Neutrophil (primary cell): ENCODE data around the gene SH3YL1.

Source experiments
- H3K27ac ChIP-seq: fragments of 200-600 bp; sonication (generic); 2 replicates; pipeline ENCODE4 v1.5.1; 2016; ENCODE audit warnings: mild to moderate bottlenecking, moderate library complexity
- H3K27me3 ChIP-seq: fragments of 200-600 bp; sonication (generic); 2 replicates; pipeline ENCODE4 v1.6.0; 2016; ENCODE audit warnings: mild to moderate bottlenecking
- H3K36me3 ChIP-seq: fragments of 200-600 bp; sonication (generic); 2 replicates; pipeline ENCODE4 v1.5.1; 2017
- H3K4me1 ChIP-seq, 2 experiments: fragments of 200-600 bp in 1 of 2; sonication (generic) in 1 of 2; 1 replicate in 1 of 2; 2 replicates in 1 of 2; pipeline versions ENCODE4 v1.5.1 to v1.6.1; 2013 to 2016; ENCODE audit warnings: low read depth in 1 of 2, low read length in 1 of 2, mild to moderate bottlenecking in 1 of 2, moderate library complexity in 1 of 2; ENCODE audit not compliant: control insufficient read depth in 1 of 2, insufficient read depth in 1 of 2
- H3K4me3 ChIP-seq, 2 experiments: fragments of 200-600 bp in 1 of 2; sonication (generic) in 1 of 2; 1 replicate in 1 of 2; 2 replicates in 1 of 2; pipeline ENCODE4 v1.5.1; 2013 to 2016; ENCODE audit warnings: low read depth in 1 of 2, low read length in 1 of 2, mild to moderate bottlenecking in 1 of 2, moderate library complexity in 1 of 2
- H3K9me3 ChIP-seq: fragments of 200-600 bp; sonication (generic); 2 replicates; pipeline ENCODE4 v1.5.1; 2016
- TF ChIP-seq, protein P1 (sequence below): fragments of 200-600 bp; sonication (generic); IDR thresholded peaks from 2 replicates; pipeline ENCODE4 v1.5.1; 2016; ENCODE audit warnings: antibody characterized with exemption

The SH3YL1 gene

DNA sequence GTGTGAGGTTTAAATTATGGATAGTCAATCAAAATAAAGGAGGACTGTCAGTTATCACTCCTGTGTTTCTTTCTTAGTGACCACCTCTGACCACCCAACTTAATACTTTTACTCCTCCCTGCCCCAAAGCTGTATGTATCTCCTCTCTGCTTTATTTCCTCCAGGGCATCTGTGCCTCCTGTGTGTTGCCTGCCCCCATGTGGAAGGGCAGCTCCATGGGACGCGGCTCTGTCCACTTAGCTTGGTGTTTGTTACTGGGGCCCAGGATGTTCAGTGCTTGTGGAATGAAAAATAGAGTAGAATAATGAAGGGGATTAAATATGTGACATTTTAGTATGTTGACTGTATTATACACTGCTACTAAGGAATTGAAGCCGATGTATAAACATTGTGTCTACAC is 10.7 kb upstream of the SH3YL1 start:
- TF ChIP-seq, protein P1, sequence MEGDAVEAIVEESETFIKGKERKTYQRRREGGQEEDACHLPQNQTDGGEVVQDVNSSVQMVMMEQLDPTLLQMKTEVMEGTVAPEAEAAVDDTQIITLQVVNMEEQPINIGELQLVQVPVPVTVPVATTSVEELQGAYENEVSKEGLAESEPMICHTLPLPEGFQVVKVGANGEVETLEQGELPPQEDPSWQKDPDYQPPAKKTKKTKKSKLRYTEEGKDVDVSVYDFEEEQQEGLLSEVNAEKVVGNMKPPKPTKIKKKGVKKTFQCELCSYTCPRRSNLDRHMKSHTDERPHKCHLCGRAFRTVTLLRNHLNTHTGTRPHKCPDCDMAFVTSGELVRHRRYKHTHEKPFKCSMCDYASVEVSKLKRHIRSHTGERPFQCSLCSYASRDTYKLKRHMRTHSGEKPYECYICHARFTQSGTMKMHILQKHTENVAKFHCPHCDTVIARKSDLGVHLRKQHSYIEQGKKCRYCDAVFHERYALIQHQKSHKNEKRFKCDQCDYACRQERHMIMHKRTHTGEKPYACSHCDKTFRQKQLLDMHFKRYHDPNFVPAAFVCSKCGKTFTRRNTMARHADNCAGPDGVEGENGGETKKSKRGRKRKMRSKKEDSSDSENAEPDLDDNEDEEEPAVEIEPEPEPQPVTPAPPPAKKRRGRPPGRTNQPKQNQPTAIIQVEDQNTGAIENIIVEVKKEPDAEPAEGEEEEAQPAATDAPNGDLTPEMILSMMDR = no peak
- H3K4me3 ChIP-seq = no peak overlapping the region
- no peak overlapping the region for H3K27ac ChIP-seq
- peaks cover 0 to 6% of the 10 kb centered on the region in 2 experiments for H3K4me1 ChIP-seq
- H3K27me3 ChIP-seq = no peaks in the 10 kb centered on the region
- no peaks in the 10 kb centered on the region for H3K9me3 ChIP-seq
- H3K36me3 ChIP-seq = peaks cover 25% of the 10 kb centered on the region

DNA sequence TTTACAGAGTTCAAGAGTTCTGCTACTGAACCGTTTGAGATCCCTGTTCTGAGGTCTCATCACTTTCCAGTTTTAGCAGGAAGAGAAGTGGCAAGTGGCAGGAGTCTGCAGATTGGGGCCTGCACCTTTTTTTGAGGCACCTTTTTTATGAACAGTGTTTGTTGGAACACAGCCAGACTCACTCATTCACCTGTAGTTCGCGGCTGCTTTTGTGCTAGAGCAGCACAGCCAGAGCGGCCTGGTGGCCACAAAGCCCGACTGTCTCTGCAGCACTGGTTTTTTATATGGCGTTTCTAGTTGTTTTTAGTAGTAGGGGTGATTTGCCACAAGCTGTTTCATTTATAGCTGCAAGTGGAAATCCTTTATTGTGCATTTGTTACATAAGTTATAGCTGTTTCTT is 9.5 kb upstream of the SH3YL1 start:
- Histone ChIP-seq H3K4me3 (no peak overlapping the region), H3K27ac (no peak overlapping the region), H3K36me3 (peaks cover 15% of the 10 kb centered on the region), H3K9me3 (no peaks in the 10 kb centered on the region), H3K27me3 (no peaks in the 10 kb centered on the region), H3K4me1 (peaks cover 0 to 6% of the 10 kb centered on the region in 2 experiments)
- TF ChIP-seq, protein P1 = no peak

DNA sequence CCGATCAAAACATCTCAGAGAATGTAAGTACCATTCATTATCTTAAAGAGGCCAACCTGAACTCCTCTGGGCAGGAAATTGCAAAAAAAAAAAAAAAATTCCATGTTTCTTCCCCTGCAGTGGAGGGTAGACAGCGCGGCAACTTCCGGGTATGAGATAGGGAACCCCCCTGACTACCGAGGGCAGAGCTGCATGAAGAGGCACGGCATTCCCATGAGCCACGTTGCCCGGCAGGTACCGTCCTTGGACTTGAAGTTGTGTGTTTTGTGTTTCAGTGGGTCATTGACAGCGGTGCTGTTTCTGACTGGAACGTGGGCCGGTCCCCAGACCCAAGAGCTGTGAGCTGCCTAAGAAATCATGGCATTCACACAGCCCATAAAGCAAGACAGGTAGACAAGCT is 8.1 kb upstream of the SH3YL1 start:
- TF ChIP-seq, protein P1 = no peak
- no peak overlapping the region for H3K27ac ChIP-seq

DNA sequence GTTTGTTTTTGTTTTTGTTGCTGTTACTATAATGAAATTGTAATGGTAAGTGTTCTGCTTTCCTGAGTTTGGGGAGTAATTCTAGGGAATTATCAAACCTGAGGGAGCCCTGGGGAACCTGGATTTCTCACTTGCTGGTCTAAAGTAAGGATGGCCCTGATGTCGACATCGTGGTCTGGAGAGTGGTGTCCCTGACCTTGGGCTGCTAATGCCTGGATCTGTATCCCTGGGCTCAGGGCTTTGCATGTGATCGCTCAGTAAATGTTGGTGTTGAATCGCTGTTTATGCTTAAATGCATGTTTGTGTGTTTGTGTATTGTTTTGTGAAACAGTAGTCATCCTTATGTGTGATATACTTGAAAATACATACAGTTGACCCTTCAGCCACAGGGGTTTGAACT is 7.0 kb upstream of the SH3YL1 start:
- no peaks in the 10 kb centered on the region for H3K27me3 ChIP-seq
- H3K36me3 ChIP-seq = no peaks in the 10 kb centered on the region
- H3K27ac ChIP-seq = no peak overlapping the region
- TF ChIP-seq, protein P1 = no peak
- H3K4me1 ChIP-seq = peaks cover 0 to 6% of the 10 kb centered on the region in 2 experiments
- H3K9me3 ChIP-seq = no peaks in the 10 kb centered on the region
- no peak overlapping the region for H3K4me3 ChIP-seq

More for the DNA sequence above, 8.1 kb upstream of the SH3YL1 start:
- H3K27me3 ChIP-seq = no peaks in the 10 kb centered on the region
- H3K4me1 ChIP-seq = peaks cover 0 to 6% of the 10 kb centered on the region in 2 experiments
- H3K36me3 ChIP-seq = peaks cover under 1% of the 10 kb centered on the region
- no peak overlapping the region for H3K4me3 ChIP-seq
- H3K9me3 ChIP-seq = no peaks in the 10 kb centered on the region

DNA sequence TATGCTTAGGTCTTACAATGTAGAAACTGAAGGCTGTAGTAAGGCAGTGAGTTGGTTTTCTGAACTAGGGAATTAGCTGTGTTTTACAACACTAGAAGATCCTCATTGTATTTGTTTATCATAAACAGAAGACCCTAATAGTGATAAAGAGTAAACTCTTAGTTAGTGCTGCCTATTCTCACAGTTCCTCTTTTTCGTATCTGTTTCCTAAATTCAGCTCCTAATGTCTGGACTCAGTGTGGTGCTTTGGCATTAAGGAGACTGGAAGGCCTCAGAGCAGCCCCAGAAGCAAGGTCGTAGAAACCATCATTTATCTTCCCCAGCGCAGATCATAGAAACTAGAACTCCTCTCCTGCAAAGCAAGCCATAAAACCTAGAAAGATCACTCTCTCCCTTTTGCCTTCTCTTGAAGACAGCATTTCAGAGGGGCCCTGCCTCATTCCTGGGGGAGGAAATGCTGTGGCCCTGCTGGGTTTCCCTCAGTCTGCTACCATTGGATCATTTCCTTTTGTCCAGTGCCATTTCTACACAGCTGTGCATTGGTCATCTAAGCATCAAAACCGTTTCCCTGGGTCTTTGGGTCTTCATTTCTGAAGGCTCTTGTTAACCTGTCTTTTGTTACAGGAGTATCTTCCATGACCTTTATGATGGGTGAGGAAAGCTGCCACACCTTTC is 5.7 kb upstream of the SH3YL1 start:
- H3K27me3 ChIP-seq = no peaks in the 10 kb centered on the region
- H3K4me1 ChIP-seq = peaks cover 10 to 14% of the 10 kb centered on the region in 2 experiments
- H3K27ac ChIP-seq = no peak overlapping the region
- TF ChIP-seq, protein P1 = no peak
- no peak overlapping the region for H3K4me3 ChIP-seq
- H3K9me3 ChIP-seq = no peaks in the 10 kb centered on the region
- no peaks in the 10 kb centered on the region for H3K36me3 ChIP-seq
